ENCODE measurements around the gene ASTN1.

ASTN1 gene

DNA sequence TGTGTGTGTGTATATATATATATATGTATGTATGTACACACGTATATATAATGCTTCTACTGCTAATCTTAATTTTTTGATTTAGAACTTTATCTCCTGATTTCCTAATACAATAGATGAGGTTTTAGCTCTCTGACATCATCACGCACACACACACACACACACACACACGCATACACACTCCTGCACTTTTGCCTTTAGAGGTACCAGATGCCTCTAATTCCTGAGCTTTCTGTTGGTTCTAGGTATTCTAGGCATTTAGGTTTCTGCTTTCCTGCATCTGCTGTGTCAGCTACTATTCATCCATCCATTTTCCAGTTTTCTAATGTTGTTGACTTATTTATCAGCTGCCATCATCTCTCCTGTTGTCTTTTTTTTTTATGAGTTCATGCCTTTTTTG is 348.3 kb downstream of the ASTN1 start:
- DNase-seq: no peak

DNA sequence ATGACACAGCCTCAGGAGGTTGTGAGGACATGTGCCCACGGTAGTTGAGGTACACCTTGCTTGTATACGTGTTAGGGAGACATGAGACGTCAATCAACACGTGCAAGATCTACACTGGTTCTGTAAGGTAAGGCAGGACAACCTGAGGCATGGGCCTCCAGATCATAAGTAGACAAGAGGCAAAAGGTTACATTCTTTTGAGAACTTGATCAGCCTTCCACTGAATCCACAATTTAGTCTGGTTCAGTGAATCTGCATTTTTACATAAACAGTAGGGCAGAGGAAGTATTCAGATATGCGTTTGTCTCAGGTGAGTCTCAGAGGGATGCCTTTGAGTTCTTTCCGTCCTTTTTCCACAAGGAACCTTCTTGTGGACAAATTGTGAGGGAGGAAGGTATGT is 348.9 kb downstream of the ASTN1 start:
- DNase-seq: no peak

DNA sequence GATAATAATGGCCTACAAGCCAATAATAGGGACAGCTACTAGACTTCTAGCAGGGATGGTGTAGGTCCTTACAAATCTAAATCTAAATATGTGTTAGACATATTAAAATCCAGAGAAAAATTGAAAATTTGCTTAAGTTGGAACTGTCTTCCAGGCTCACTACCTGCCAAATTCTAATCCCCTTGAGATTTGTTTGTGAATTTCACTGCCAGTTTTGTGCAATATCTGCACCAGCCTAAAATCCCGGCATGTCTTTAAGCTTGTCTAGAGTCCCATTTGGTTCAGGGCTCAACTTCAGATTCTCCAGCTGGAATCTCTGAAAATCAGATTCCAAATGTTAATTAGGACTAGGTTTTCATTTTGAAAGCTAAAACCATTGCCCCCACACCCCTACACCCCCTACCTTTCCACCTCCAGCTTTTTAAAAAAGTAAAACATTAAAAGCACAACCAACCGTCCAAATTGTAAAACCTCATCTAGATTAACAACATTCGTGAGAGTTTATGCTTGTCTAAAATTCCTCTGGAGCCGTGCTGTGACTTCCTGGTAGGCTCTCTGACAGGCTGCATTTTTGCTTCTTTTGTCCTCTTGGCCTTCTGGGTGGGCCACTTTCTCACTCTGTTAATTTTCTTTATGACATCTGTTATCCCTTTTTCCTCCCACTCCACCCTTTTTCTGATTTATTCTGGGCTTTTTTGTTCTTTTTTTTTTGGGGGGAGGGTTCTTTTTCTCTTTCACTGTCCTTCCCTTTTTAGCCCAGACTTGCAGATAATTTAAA is 352.8 kb downstream of the ASTN1 start:
- no peak for DNase-seq

DNA sequence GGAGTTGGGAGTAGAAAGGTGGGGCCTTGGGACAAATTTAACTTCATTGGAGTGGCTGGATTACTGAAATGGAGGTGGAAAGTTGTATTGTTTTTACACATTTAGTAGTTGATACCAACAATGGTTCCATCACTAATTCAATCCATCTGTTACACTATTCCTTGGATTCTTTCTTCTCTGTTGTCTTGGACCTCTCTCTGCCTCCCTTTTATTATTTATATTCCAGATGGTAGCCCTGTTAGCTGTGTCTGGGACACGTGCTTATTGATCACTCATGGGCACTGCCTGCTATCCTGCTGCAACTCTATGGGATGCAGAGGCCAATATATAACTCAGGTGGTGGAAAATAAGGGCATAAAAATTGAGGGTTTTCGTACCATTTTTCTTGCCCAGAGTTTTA is 355.2 kb downstream of the ASTN1 start:
- DNase-seq: no peak
